HG02938 (cell line): Measurements from ENCODE around the gene CYP27A1.

Experiments used
- ATAC-seq: cut with Tn5 transposase; IDR thresholded peaks from one replicate; pipeline ENCODE4 v1.9.1; 2021; ENCODE audit warnings: mild to moderate bottlenecking, moderate library complexity; ENCODE audit not compliant: unreplicated experiment

Gene CYP27A1

DNA sequence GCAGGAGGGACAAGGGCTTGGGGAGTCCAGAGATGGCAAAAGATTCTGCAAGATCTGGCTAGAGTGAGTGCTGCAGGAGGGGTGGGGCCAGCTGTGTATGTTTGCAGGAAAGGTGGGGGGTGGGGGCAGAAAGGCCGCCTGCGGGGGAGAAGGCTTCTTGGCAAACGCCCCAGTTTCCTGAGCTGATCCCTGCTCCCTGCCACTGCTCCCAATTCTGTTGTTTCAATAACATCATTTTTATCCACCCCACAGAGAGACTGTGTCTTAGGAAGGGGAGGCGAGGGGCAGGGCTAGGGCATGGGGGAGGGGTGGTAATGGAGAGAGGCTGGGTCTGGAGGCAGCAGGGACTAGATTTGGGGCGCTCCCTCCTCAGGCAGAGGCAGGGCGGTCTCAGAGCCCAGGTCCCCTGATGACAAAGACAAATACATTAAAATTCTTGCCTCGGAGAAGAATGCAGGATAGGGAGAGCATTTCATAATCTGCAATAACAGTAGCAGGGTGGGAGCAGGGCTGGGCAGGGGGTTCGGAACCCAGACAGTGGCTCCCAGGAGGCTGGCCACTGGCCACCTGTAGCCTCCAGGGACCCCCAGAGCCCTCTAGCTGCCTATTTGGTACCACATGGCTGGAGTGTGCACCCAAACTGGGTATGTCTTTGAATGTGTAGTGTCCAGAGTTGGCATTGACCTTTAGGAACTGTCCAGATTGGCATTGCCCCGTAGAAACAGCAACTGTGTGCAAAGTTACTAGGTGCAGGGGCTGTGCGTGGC lies 75.6 kb downstream of the CYP27A1 start:
- no peak for ATAC-seq

GRCh38 chr2:218858138-218858445 lies 76.1 kb downstream of the CYP27A1 start:
- ATAC-seq, result no peak

DNA sequence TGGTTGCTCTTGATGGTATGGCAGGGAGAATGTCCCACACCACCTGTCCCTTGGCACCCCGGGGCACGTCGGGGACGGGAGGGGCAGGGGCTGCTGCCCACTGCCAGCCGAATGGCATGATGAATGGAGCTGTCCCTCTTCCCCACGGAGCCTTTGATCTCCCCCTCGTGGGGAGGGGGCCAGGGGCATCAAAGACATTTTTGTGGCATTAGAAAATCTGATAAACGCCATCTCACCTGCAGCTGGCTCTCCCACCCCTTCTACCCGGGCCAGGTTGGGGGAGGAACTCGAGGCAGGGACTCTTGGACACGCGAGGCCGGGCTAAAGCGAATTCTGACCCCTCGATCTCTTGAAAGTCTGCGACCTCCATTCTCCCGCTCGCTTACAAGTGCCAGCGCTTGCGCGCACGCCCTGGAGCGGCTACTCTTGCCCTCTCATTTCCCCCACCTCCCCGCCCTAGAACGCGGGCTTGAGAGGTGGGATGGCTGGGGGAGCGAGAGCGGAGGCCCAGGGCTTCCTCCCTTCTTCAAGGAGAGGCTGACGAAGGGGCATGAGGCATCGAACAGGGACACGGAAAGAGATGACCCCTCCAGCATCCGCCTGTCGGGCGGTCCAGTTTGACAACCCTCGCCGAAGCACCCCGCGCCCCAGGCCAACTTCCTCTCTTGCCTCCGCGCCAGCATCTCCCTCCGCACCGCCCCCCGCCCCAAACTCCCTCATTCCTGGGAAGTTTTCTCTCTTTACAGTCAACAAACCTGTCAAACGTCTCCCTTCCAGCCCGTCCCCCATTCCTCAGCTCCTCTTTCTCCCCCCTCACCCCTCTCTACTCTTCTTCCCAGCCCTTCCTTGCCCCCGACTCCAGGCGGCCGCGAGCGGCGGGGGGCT lies 77.0 kb downstream of the CYP27A1 start:
- no peak for ATAC-seq

DNA sequence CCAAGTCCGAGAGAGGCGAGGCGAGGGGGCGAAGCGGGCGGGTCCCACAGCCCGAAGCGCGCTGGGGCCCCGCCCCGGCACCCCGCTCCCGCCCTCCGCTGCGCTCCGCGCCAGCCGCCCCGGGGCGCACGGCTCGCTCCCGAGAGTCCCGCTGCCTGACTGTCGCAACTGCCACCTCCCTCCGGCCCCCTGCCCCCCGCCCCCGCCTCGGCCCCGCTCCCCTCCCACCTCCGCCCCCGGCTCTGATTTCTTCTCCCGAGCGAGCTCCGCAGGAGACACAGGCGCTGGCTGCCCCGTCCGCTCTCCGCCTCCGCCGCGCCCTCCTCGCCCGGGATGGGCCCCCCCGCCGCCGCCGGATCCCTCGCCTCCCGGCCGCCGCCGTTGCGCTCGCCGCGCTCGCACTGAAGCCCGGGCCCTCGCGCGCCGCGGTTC lies 77.6 kb downstream of the CYP27A1 start, which contains the start of gene WNT6:
TSS of gene WNT6 (plus strand) at position 250 of the 432 bp plus-strand sequence. CDS start 233 bp downstream, outside the sequence.
- ATAC-seq, result no peak

- no peak for ATAC-seq
Observed at GRCh38 chr2:218859988-218860831, 78.3 kb downstream of the CYP27A1 start.

DNA sequence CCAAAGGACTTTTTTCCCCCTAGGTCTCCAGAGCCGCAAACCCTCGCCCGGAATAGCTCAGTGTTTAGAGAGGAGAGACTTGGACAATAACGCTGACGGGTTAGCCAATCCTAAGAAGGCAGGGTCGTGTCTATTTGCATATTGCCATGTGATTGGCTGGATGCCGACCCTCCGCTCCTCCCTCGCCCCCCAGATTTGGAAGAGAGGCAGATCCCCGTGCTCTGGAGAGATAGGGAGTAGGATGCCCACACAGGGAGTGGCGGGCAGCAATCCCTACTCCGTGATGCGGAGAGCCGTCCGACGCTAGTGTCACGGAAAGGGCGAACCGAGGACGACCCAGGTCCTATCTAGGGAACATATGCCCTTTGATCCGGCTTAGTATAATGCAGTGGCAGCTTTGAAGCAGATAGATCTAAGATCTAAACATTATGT lies 79.0 kb downstream of the CYP27A1 start:
- no peak for ATAC-seq

- ATAC-seq, result no peak
Observed at GRCh38 chr2:218861645-218862318, 79.8 kb downstream of the CYP27A1 start.

DNA sequence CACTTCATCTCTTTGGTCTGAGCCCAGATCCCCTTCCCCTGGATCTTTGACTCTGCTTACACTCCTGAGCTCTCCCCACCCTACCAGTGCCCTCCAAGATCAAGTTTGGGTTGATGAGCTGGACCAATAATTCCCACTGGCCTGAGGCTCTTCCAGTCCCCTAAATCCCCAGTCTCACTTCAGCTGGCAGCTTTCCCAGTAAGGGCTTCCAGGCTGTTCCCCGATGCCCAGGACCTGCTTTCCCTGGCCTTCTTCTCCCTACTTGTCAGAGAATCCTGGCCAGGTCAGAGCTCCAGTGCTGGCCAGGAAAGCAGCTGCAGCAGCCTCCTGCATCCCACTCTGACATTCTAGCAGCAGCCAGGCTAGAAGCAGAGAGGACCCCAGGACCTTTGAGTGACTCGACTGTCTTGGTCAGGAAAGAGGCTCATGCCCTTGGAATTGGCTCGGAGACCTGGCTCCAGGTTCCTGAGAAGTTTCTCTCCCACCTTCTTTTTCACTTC lies 81.1 kb downstream of the CYP27A1 start:
- ATAC-seq, result no peak
